ENCODE measurements around the gene ADGRA3. TPM values are rescaled to one million over a fixed set of nuclear protein-coding genes. Genes with fewer than 3 reads are reported as not detected.

The ADGRA3 gene
- total and polyA plus RNA-seq, 10 donors = 1.6 to 10.6 (median 5.4) TPM

- intact Hi-C loops (cut with DNase I; ENCODE audit: low total_unique reads) = no loop called here
- no peak for TF ChIP-seq CTCF (IDR thresholded peaks at IDR 0.05 in 8 of 11, conservative IDR thresholded peaks at IDR 0.05 in 3 of 11)
- TF ChIP-seq POLR2AphosphoS5 (IDR thresholded peaks at IDR 0.05) = no peak
- TF ChIP-seq POLR2A (IDR thresholded peaks at IDR 0.05) = no peak
- Histone ChIP-seq H3K4me3 (no peak overlapping the region), H3K36me3 (no peaks in the 10 kb centered on the region), H3K4me1 (no peaks in the 10 kb centered on the region), H3K27me3 (replicated peaks in 1 of 7) (no peaks in the 10 kb centered on the region), H3K27ac (no peak overlapping the region), H3K9me3 (peaks cover 0 to 4% (median 0%) of the 10 kb centered on the region in 8 donors)
- 80 to 87% (median 85%) methylated on average over 3 of the region's 3 CpGs for WGBS, 5 donors
- no peak for DNase-seq
Measured at GRCh38 chr4:22553560-22553959, 37.7 kb upstream of the ADGRA3 start.

DNA sequence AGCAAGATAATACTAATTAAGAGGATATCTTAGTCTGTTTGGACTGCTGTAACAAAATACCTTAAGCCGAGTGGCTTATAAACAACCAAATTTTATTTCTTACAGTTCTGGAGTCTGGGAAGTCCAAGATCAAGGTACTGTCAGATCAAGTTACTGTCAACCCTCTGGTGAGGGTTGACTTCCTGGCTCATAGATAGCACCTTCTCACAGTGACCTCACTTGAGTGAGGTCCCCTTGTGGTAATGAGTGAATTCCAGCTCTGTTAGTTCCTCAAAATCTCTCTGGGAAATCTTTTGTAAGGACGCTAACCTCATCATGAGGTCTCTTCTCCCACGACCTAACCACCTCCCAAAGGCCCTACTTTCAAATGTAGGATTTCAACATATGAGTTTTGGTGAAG, 36.9 kb upstream of the ADGRA3 start:
- Histone ChIP-seq H3K36me3 (no peaks in the 10 kb centered on the region), H3K27ac (no peak overlapping the region), H3K9me3 (peaks cover 0 to 2% (median 0%) of the 10 kb centered on the region in 8 donors), H3K4me1 (no peaks in the 10 kb centered on the region), H3K27me3 (replicated peaks in 1 of 7) (no peaks in the 10 kb centered on the region), H3K4me3 (no peak overlapping the region)
- DNase-seq = no peak
- intact Hi-C loops (cut with DNase I; ENCODE audit: low total_unique reads) = no loop called here
- WGBS, 5 donors = 58 to 82% (median 68%) methylated on average over 3 of the region's 3 CpGs
- TF ChIP-seq POLR2A (IDR thresholded peaks at IDR 0.05) = no peak
- TF ChIP-seq CTCF (IDR thresholded peaks at IDR 0.05 in 8 of 11, conservative IDR thresholded peaks at IDR 0.05 in 3 of 11) = no peak
- TF ChIP-seq POLR2AphosphoS5 (IDR thresholded peaks at IDR 0.05) = no peak

DNA sequence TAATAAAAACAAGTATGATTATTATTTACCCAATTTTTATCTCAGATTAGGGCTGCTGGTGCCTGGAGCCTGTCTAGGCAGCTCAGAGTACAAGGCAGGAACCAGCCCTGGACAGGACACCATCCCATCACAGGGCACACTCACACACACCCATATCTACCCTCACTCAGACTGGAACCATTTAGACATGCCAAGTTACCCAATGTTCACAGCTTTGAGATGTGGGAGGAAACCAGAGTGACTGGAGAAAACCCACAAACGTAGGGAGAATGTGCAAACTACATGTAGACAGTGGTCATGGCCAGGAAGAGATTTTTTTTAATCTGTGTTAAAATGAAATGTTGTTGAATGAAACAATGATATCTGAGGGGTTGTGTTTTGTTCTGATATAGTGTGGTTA, 35.7 kb upstream of the ADGRA3 start:
- intact Hi-C loops (cut with DNase I; ENCODE audit: low total_unique reads) = no loop called here
- Histone ChIP-seq H3K27ac (no peak overlapping the region), H3K36me3 (no peaks in the 10 kb centered on the region), H3K4me3 (no peak overlapping the region), H3K4me1 (no peaks in the 10 kb centered on the region), H3K27me3 (replicated peaks in 1 of 7) (no peaks in the 10 kb centered on the region), H3K9me3 (peaks cover 0 to 9% (median under 1%) of the 10 kb centered on the region in 8 donors)
- DNase-seq = no peak
- 17 to 33% (median 30%) methylated on average over 1 of the region's 1 CpG for WGBS, 5 donors
- TF ChIP-seq POLR2A (IDR thresholded peaks at IDR 0.05) = no peak
- TF ChIP-seq CTCF (IDR thresholded peaks at IDR 0.05 in 8 of 11, conservative IDR thresholded peaks at IDR 0.05 in 3 of 11) = no peak
- TF ChIP-seq POLR2AphosphoS5 (IDR thresholded peaks at IDR 0.05) = no peak

DNA sequence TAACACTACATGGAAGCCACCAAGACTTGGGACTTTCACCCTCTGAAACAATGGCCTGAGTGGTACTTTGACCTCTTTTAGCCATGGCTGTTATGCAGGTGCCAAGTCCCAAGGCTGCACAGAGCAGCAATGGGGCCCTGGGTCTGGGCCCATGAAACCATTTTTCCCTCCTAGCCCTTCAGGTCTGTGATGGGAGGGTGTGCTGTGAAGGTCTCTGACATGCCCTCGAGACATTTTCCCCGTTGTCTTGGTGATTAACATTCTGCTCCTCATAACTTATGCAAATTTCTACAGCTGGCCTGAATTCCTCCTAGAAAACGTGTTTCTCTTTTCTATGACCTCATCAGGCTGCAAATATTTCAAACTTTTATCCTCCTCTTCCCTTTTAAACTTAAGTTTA, 30.4 kb upstream of the ADGRA3 start:
- no peak for TF ChIP-seq POLR2A (IDR thresholded peaks at IDR 0.05)
- Histone ChIP-seq H3K36me3 (no peaks in the 10 kb centered on the region), H3K9me3 (peaks cover 0 to 23% (median 13%) of the 10 kb centered on the region in 8 donors), H3K27ac (no peak overlapping the region), H3K27me3 (replicated peaks in 1 of 7) (no peaks in the 10 kb centered on the region), H3K4me3 (no peak overlapping the region), H3K4me1 (no peaks in the 10 kb centered on the region)
- DNase-seq = no peak
- intact Hi-C loops (cut with DNase I; ENCODE audit: low total_unique reads) = no loop called here
- WGBS, 5 donors = 65 to 76% (median 74%) methylated on average over 3 of the region's 3 CpGs

DNA sequence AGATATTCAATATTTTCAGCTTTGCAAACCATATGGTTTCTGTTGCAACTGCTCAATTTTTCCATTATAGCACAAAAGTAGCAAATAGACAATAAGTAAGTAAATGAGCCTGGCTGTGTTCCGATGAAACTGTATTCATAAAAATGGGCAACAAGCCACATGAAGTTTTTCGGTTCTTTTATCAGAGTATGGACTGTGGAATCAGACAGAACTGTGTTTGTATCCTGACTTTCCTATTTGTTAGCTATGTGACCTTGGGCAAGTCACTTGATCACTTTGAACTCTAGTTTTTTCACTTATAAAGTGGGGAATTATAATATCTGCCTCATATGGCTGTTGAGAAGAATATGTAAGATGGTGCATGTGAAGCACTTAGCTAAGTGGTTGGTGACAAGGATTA, 23.4 kb upstream of the ADGRA3 start:
- no peak for TF ChIP-seq CTCF (IDR thresholded peaks at IDR 0.05 in 8 of 11, conservative IDR thresholded peaks at IDR 0.05 in 3 of 11)
- no peak for TF ChIP-seq POLR2A (IDR thresholded peaks at IDR 0.05)
- TF ChIP-seq POLR2AphosphoS5 (IDR thresholded peaks at IDR 0.05) = no peak
- Histone ChIP-seq H3K4me1 (no peaks in the 10 kb centered on the region), H3K4me3 (no peak overlapping the region), H3K27ac (no peak overlapping the region), H3K9me3 (peaks cover 0 to 21% (median 17%) of the 10 kb centered on the region in 8 donors), H3K36me3 (no peaks in the 10 kb centered on the region), H3K27me3 (replicated peaks in 1 of 7) (no peaks in the 10 kb centered on the region)
- 76 to 88% (median 85%) methylated on average over 2 of the region's 2 CpGs for WGBS, 5 donors
- DNase-seq = no peak
- intact Hi-C loops (cut with DNase I; ENCODE audit: low total_unique reads) = no loop called here

Data from spleen (tissue), 11 donors.